HFF-Myc (cell line): ENCODE data around the gene ULK4.

ENCODE experiments used
- DNase-seq: peaks from one replicate; pipeline ENCODE4 v3.0.0-alpha.2; 2011; ENCODE audit warnings: low read depth; ENCODE audit errors: extremely low read depth
- H3K4me3 ChIP-seq: replicated peaks from 2 replicates; pipeline ENCODE4 v1.5.1; 2011; ENCODE audit warnings: low read depth, mild to moderate bottlenecking, control low read depth, low read length
- TF ChIP-seq, protein P1 (sequence below): IDR thresholded peaks from 2 replicates; pipeline ENCODE4 v1.5.1; 2012; ENCODE audit warnings: mild to moderate bottlenecking, low read depth, low read length, control low read depth; ENCODE audit errors: missing control alignments

ULK4 gene

DNA sequence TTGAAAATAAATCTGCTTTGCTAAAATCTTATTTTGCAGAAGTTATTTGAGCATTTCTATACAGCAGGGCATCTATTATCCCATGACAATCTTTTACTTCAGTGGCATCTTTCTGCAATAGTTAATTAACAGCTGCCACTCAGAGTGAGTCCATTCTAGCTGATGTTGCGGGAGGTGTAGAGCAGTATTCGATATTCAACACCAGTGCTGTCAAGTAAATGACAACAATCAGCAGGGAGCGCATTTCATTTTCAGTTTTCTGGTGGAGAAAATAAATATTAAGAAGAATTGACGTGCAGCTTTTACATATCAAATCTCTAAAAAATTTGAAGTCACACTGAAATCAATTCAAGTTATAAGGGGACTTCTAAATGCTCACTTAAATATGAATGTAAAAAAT lies 476.4 kb downstream of the ULK4 start:
- no peak for DNase-seq
- no peak overlapping the region for H3K4me3 ChIP-seq
- TF ChIP-seq, protein P1, sequence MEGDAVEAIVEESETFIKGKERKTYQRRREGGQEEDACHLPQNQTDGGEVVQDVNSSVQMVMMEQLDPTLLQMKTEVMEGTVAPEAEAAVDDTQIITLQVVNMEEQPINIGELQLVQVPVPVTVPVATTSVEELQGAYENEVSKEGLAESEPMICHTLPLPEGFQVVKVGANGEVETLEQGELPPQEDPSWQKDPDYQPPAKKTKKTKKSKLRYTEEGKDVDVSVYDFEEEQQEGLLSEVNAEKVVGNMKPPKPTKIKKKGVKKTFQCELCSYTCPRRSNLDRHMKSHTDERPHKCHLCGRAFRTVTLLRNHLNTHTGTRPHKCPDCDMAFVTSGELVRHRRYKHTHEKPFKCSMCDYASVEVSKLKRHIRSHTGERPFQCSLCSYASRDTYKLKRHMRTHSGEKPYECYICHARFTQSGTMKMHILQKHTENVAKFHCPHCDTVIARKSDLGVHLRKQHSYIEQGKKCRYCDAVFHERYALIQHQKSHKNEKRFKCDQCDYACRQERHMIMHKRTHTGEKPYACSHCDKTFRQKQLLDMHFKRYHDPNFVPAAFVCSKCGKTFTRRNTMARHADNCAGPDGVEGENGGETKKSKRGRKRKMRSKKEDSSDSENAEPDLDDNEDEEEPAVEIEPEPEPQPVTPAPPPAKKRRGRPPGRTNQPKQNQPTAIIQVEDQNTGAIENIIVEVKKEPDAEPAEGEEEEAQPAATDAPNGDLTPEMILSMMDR: no peak

DNA sequence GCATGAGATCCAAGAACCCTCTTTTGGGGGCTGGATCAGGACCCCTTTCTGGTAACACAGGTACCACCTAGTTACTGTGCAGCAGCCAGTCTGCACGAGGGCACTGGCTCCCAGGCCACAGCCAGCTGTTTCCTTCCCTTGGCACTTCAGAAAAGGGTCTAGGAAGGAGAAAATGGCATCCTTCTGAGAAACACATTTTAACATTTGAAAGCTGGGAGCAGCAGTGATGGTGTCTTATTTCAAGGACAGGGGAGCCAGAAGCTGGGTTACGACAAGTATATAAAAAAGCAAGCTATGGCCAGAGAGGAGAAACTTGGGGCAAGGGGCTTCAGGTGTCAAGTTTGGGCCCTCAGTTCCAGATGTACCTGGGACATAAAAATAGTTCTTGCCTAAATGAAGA lies 479.8 kb downstream of the ULK4 start:
- TF ChIP-seq, protein P1: no peak
- no peak for DNase-seq
- H3K4me3 ChIP-seq: no peak overlapping the region

GRCh38 chr3:41478278-41478677 lies 483.6 kb downstream of the ULK4 start:
- no peak overlapping the region for H3K4me3 ChIP-seq
- TF ChIP-seq, protein P1: no peak
- DNase-seq: no peak

GRCh38 chr3:41477399-41478014 lies 484.4 kb downstream of the ULK4 start:
- TF ChIP-seq, protein P1: no peak
- no peak for DNase-seq
- no peak overlapping the region for H3K4me3 ChIP-seq

- TF ChIP-seq, protein P1: no peak
- no peak overlapping the region for H3K4me3 ChIP-seq
- no peak for DNase-seq
These were observed 492.8 kb downstream of the ULK4 start for GRCh38 chr3:41469083-41469482.

DNA sequence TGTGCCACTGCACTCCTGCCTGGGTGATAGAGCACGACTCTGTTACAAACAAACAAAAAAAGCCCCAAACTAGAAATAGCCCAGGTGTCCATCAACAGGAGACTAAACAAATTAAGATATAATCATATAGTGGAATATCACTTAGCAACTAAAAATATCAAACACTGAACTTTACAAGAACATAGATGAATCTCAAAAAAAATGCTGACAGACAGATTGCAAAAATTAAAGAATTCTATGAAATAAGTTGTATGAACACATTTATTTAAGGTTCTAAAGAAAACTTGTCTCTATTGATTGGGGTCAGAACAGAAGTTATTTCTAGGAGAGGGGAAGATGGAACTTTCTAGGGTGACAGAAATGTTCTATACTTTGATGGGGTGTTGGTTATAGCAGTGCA lies 494.4 kb downstream of the ULK4 start:
- no peak overlapping the region for H3K4me3 ChIP-seq
- TF ChIP-seq, protein P1: no peak
- no peak for DNase-seq

- TF ChIP-seq, protein P1: no peak
- no peak for DNase-seq
- no peak overlapping the region for H3K4me3 ChIP-seq
These were observed 497.0 kb downstream of the ULK4 start for GRCh38 chr3:41464858-41465257.
